GM19099 (cell line): ENCODE measurements around the gene PEMT.

Source experiments
- POLR2A ChIP-seq: IDR thresholded peaks from 3 replicates; pipeline ENCODE4 v1.6.1; 2011; ENCODE audit warnings: low read depth; ENCODE audit not compliant: insufficient read length; ENCODE audit errors: extremely low read depth

PEMT gene

DNA sequence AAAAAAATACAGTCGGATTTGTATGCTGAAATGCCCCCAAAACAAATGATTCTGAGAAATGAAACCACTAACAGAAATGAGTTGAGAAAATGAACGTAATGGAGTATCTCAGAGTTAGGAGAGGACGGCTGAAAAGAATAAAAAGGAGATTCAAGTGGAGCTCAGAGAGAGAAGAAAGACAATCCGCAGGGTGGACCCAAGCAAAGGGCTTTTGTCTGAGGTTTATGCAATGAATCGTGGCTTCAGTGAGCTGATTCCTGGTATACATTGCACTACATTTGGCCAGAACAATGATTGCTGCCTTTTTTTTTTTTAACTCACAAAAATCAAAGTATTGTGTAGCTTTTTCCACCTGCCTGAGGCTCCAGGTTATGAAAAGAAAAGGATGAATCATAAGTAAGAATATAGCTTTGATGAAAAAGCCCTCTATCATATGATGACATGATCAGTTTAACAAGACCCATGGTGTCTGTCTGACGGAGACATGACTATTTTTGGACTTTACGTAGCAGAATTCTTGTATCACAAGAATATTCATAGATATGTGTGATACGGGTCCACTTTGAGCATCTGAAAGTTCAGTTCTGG is 119.1 kb downstream of the PEMT start:
- no peak for TF ChIP-seq POLR2A

GRCh38 chr17:17469996-17470395 is 121.5 kb downstream of the PEMT start:
- no peak for TF ChIP-seq POLR2A

- TF ChIP-seq POLR2A: no peak
These were observed 122.2 kb downstream of the PEMT start for GRCh38 chr17:17469358-17469757.

DNA sequence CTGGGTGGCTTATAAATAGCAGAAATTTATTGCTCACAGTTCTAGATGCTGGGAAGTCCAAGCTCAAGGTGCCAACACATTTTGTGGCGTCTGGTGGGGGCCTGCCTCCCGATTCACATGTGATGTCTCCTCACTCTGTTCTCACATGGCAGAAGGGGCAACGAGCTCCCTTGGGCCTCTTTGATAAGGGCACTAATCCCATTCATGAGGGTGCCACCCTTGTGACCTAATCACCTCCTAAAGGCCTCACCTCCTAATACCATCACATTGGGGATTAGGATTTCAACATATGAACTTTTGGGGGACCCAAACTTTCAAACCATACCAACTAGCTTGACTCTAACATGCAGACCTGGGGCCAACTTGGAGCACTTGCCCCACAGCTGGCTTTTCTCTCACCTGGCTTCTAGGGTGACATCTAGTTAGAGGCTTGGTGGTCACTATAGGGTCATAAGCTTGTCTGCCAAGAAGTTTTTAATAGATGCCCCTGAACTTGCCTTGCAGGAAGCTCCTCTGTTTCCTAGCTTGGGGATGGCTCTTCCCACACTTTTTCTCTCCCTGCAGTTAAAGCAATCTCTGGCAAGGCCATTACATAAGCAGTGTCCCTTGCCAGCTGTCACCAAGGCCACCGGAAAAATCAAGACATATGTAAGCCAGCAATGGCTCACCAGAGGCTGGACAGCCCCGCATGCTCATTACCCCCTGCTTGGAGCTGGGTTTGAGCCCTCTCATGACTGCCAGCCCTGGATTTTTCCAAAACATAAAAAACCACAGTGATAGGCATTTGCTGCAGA is 123.1 kb downstream of the PEMT start:
- TF ChIP-seq POLR2A: no peak

- no peak for TF ChIP-seq POLR2A
These were observed 123.8 kb downstream of the PEMT start for GRCh38 chr17:17467720-17468119.

DNA sequence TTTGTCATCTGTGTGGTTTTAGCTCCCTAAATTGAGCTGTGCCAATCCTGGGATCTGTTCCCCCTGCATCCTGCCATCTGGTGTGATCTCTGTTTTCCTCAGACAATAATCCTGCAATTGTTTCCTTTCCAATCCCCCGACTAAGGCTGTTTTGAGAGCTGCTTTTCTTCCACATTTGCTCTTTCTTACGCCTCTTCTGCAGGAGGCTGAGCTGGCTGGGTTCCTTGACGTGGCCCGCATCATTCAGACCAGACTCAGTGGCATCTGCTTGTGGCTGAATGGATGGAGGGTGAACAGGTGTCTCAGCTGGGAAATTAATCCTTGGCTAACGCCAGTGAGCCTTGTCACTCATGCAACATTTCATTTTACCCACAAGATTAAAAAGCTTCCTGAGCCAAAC is 124.5 kb downstream of the PEMT start:
- TF ChIP-seq POLR2A: no peak

- no peak for TF ChIP-seq POLR2A
These were observed 125.0 kb downstream of the PEMT start for GRCh38 chr17:17466511-17466910.

- no peak for TF ChIP-seq POLR2A
These were observed 127.7 kb downstream of the PEMT start for GRCh38 chr17:17463821-17464220.

GRCh38 chr17:17462048-17462824 is 129.3 kb downstream of the PEMT start:
- no peak for TF ChIP-seq POLR2A

GRCh38 chr17:17460038-17460437 is 131.5 kb downstream of the PEMT start:
- TF ChIP-seq POLR2A: no peak

DNA sequence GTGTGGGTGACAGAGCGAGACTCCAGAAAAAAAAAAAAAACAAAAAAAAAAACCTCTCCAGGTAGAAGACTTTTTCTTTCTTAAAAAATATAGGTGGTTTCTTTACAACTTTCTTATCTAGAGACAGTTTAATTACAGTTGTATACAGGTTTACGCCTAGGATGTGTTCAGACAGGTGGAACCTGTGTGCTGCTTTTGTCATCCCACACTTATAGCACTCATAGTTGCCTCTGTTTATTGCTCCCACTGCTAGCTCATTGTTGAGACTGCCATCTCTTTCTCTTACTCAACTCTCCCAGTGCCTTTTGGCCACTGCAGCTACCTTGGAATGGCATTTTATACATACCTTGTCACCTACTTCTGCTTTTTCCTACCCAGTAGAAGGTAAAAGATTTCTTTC is 133.8 kb downstream of the PEMT start:
- TF ChIP-seq POLR2A: no peak

- no peak for TF ChIP-seq POLR2A
These were observed 135.3 kb downstream of the PEMT start for GRCh38 chr17:17456251-17456650.
